ENCODE measurements around the gene CMTM6. TPM values are rescaled to one million over a fixed set of nuclear protein-coding genes. Genes with fewer than 3 reads are reported as not detected.
"Not testable (repeated sequence)": the region's sequence is repeated elsewhere in the genome, so short reads cannot be mapped to it uniquely, and the experiment has no call there.

CMTM6 gene
- total RNA-seq, 4 donors from 2014 or later = 40.3 to 60.6 (median 51.5) TPM

DNA sequence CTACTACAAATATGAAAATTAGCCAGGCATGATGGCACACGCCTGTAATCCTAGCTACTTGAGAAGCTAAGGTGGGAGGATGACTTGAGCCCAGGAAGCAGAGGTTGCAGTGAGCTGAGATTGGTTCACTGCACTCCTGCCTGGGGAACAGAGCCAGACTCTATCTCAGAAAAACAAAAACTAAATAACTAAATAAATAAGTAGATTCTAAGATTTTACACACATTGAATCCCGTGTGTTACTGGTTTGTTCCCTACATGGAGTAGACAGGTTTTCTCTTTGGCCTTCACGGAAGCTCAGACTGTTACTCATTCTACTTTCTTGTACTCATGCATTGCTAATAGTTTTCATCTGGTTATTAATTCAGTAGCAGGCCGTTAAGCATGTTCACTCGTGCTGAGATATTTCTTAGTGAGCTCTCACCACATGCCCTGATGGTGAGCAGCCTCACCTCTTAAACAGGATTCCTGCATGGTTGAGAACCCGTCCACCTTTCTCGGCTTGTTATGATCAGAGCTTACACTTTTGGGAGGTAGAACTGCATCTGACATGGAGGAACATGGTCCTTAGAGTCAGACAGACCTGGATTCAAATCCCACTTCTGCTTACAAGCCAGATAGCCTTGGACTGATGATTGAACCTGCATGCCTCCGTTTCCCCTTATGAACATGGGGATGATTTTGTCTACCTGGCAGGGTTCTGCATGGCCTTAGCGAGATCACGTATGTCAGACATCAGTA is 61.9 kb downstream of the CMTM6 start:
- no peaks in the 10 kb centered on the region for H3K9me3 ChIP-seq
- H3K4me3 ChIP-seq = no peak overlapping the region
- TF ChIP-seq EP300 (IDR thresholded peaks at IDR 0.05) (no peak), POLR2A (IDR thresholded peaks at IDR 0.05; ENCODE audit: low read depth) (no peak), POLR2AphosphoS5 (IDR thresholded peaks at IDR 0.05) (no peak)
- TF ChIP-seq, protein P1, sequence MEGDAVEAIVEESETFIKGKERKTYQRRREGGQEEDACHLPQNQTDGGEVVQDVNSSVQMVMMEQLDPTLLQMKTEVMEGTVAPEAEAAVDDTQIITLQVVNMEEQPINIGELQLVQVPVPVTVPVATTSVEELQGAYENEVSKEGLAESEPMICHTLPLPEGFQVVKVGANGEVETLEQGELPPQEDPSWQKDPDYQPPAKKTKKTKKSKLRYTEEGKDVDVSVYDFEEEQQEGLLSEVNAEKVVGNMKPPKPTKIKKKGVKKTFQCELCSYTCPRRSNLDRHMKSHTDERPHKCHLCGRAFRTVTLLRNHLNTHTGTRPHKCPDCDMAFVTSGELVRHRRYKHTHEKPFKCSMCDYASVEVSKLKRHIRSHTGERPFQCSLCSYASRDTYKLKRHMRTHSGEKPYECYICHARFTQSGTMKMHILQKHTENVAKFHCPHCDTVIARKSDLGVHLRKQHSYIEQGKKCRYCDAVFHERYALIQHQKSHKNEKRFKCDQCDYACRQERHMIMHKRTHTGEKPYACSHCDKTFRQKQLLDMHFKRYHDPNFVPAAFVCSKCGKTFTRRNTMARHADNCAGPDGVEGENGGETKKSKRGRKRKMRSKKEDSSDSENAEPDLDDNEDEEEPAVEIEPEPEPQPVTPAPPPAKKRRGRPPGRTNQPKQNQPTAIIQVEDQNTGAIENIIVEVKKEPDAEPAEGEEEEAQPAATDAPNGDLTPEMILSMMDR (IDR thresholded peaks at IDR 0.05) = no peak
- WGBS = 91% methylated on average over 10 of the region's 10 CpGs
- intact Hi-C loops (cut with DNase I) = no loop called here
- H3K27ac ChIP-seq (replicated peaks in 1 of 4) = no peak overlapping the region
- DNase-seq (ENCODE audit: extremely low spot score) = peak; percentile 60
- peaks cover 0 to 5% (median 1%) of the 10 kb centered on the region in 4 donors for H3K4me1 ChIP-seq
- H3K36me3 ChIP-seq = peaks cover 0 to 6% (median 3%) of the 10 kb centered on the region in 4 donors
- no peaks in the 10 kb centered on the region for H3K27me3 ChIP-seq

DNA sequence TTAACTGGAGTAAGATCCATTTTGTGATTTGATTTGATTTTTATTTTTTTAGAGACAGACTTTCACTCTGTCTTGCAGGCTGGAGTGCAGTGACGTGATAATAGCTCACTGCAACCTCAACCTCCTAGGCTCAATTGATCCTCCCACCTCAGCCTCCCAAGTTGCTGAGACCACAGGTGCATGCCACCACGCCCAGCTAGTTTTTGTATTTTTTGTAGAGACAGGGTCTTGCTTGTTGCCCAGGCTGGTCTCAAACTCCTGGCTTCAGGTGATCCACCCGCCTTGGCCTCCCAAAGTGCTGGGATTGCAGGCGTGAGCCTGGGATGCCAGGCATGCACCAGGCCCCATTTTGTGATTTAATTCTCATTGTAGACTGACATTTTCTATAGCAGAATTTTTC is 63.2 kb downstream of the CMTM6 start:
- H3K27ac ChIP-seq (replicated peaks in 1 of 4); H3K9me3 ChIP-seq; H3K4me3 ChIP-seq; H3K27me3 ChIP-seq; intact Hi-C loops (cut with DNase I); H3K36me3 ChIP-seq; H3K4me1 ChIP-seq: not testable (repeated sequence)
- 94% methylated on average over 4 of the region's 4 CpGs for WGBS
- peak; percentile 50 for DNase-seq (ENCODE audit: extremely low spot score)

- 91% methylated on average over 10 of the region's 10 CpGs for WGBS
These were observed 63.9 kb downstream of the CMTM6 start for GRCh38 chr3:32438596-32439344.

GRCh38 chr3:32437896-32438295 is 64.8 kb downstream of the CMTM6 start:
- Histone ChIP-seq H3K27me3 (no peaks in the 10 kb centered on the region), H3K9me3 (no peaks in the 10 kb centered on the region), H3K4me3 (no peak overlapping the region), H3K27ac (replicated peaks in 1 of 4) (no peak overlapping the region), H3K4me1 (peaks cover 0 to 5% (median 1%) of the 10 kb centered on the region in 4 donors), H3K36me3 (peaks cover 0 to 6% (median 3%) of the 10 kb centered on the region in 4 donors)
- intact Hi-C loops (cut with DNase I) = no loop called here
- DNase-seq (ENCODE audit: extremely low spot score) = peak; percentile 37
- TF ChIP-seq EP300 (IDR thresholded peaks at IDR 0.05) (no peak), POLR2A (IDR thresholded peaks at IDR 0.05; ENCODE audit: low read depth) (no peak)
- WGBS = 94% methylated on average over 7 of the region's 7 CpGs

More at GRCh38 chr3:32438596-32439344, 63.9 kb downstream of the CMTM6 start:
- no peaks in the 10 kb centered on the region for H3K9me3 ChIP-seq
- peak; percentile 37 for DNase-seq (ENCODE audit: extremely low spot score)
- H3K4me1 ChIP-seq = peaks cover 0 to 5% (median 1%) of the 10 kb centered on the region in 4 donors
- H3K36me3 ChIP-seq = peaks cover 0 to 6% (median 3%) of the 10 kb centered on the region in 4 donors
- intact Hi-C loops (cut with DNase I) = no loop called here
- no peak overlapping the region for H3K27ac ChIP-seq (replicated peaks in 1 of 4)
- TF ChIP-seq POLR2A (IDR thresholded peaks at IDR 0.05; ENCODE audit: low read depth) = no peak
- TF ChIP-seq, protein P1 (IDR thresholded peaks at IDR 0.05) = no peak
- TF ChIP-seq EP300 (IDR thresholded peaks at IDR 0.05) = no peak
- no peak for TF ChIP-seq POLR2AphosphoS5 (IDR thresholded peaks at IDR 0.05)
- H3K4me3 ChIP-seq = no peak overlapping the region
- H3K27me3 ChIP-seq = no peaks in the 10 kb centered on the region

DNA sequence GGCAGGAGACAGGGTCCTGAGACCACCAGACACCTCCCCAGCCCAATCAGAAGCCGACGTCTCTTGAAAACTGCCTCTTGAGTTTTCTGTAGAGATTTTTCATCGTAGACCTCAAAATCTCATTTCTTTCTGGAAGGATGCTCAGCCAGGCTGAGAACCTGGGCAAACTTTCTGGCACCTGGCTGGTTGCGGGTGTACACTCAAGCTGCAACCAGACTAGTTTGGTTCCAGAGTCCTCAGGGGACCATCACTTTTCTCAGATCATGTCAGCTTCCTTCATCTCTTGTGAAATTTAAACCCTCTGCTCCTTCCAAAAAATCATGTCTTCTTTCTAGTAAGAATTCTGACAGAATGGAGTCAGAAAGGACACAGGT is 65.8 kb downstream of the CMTM6 start:
- no peak for DNase-seq (ENCODE audit: extremely low spot score)
- Histone ChIP-seq H3K4me3 (no peak overlapping the region), H3K4me1 (peaks cover 0 to 5% (median 1%) of the 10 kb centered on the region in 4 donors), H3K9me3 (no peaks in the 10 kb centered on the region), H3K36me3 (peaks cover 0 to 2% (median 0%) of the 10 kb centered on the region in 4 donors), H3K27me3 (no peaks in the 10 kb centered on the region), H3K27ac (replicated peaks in 1 of 4) (no peak overlapping the region)
- TF ChIP-seq POLR2AphosphoS5 (IDR thresholded peaks at IDR 0.05) (no peak), EP300 (IDR thresholded peaks at IDR 0.05) (no peak), POLR2A (IDR thresholded peaks at IDR 0.05; ENCODE audit: low read depth) (no peak)
- TF ChIP-seq, protein P1 (IDR thresholded peaks at IDR 0.05) = no peak
- WGBS = 96% methylated on average over 4 of the region's 4 CpGs
- intact Hi-C loops (cut with DNase I) = no loop called here

Data from esophagus muscularis mucosa (tissue), 4 donors.